ENCODE results near the gene PLPP3. TPM values are rescaled to one million over a fixed set of nuclear protein-coding genes. Genes with fewer than 3 reads are reported as not detected.
A peak's percentile ranks its signal among the peaks of the same experiment; 100 is the strongest.

PLPP3 gene
- total and polyA plus RNA-seq, 2 of the 8 experiments (the other 6 are each of a cell fraction or from before 2014, with no cell fraction given), result 33.2 to 42.0 TPM

GRCh38 chr1:56477164-56478111, 101.9 kb downstream of the PLPP3 start:
- no peaks in the 10 kb centered on the region for H4K20me1 ChIP-seq (replicated peaks in 1 of 2; ENCODE audit: control insufficient read depth in 1 of 2, insufficient read depth in 2 of 2, low read length in 2 of 2)
- POLR2A ChIA-PET (ENCODE audit: partially characterized antibody), result interaction anchor here (0.8 to 3.1 kb wide), 11 partner anchors 9 to 107 kb away, joined by 3 to 11 read pairs (median 4); no protein-coding TSS in a partner anchor
- H4K8ac ChIP-seq (ENCODE audit: extremely low read depth, insufficient read depth, low read length), result peak overlapping the region; percentile 40
- H2BK15ac ChIP-seq (ENCODE audit: low read length), result peak overlapping the region; percentile 92; the same call in 1 of the 2 replicates
- H3K79me2 ChIP-seq (ENCODE audit: control insufficient read depth in 1 of 2, insufficient read depth in 2 of 2, low read length in 2 of 2), result no peaks in the 10 kb centered on the region
- no peak overlapping the region for H3K23ac ChIP-seq (ENCODE audit: insufficient read length)
- peaks cover 3% of the 10 kb centered on the region; the same call in 1 of the 2 replicates for H3K23me2 ChIP-seq (ENCODE audit: low read depth, low read length)
- peak overlapping the region; percentile 69 for H2AFZ ChIP-seq (ENCODE audit: low read length)
- peak overlapping the region; percentile 26; the same call in 1 of the 2 replicates for H2BK5ac ChIP-seq (ENCODE audit: low read depth, low read length)
- FAIRE-seq (no peak), DNase-seq (ENCODE audit: low read depth in 1 of 2, low spot score in 2 of 2) (peak; percentile 54 to 67)
- H3K56ac ChIP-seq (replicated peaks; ENCODE audit: insufficient read length, low read depth, low read length), result no peak overlapping the region
- no peak overlapping the region for H2AK5ac ChIP-seq (ENCODE audit: low read depth, low read length)
- WGBS, 2 experiments (ENCODE audit: extremely low coverage in 1 of 2, insufficient coverage in 1 of 2, insufficient read length in 1 of 2, insufficient replicate concordance in 2 of 2, low coverage in 1 of 2, low lambda C conversion rate in 2 of 2, missing lambda C conversion rate in 1 of 2), result 9% methylated on average over 55 of the region's 62 CpGs; no CpG with 5 or more reads in 1 of the 2 experiments
- H3K27ac ChIP-seq (ENCODE audit: low read depth, low read length), result no peak overlapping the region
- CTCF ChIA-PET (ENCODE audit: partially characterized antibody), result interaction anchor here (0.7 to 3.8 kb wide), 7 partner anchors 13 to 107 kb away, joined by 3 to 19 read pairs (median 4); no protein-coding TSS in a partner anchor
- H4K5ac ChIP-seq (ENCODE audit: insufficient read length, low read depth, low read length), result no peak overlapping the region
- peak overlapping the region; percentile 51 to 74 for H3K4me2 ChIP-seq (ENCODE audit: insufficient read depth in 1 of 2, low read depth in 2 of 2, low read length in 2 of 2)
- H3K36me3 ChIP-seq (ENCODE audit: control insufficient read depth in 2 of 4, insufficient read depth in 4 of 4, low read length in 3 of 4), result no peaks in the 10 kb centered on the region
- no peaks in the 10 kb centered on the region for H3K9me3 ChIP-seq (ENCODE audit: insufficient read depth in 2 of 2, low read depth in 1 of 2, low read length in 1 of 2)
- peak overlapping the region; percentile 78; the same call in 1 of the 2 replicates for H3K18ac ChIP-seq (ENCODE audit: extremely low read depth, low read length)
- H3K4ac ChIP-seq (replicated peaks; ENCODE audit: insufficient read length, low read depth, low read length), result no peak overlapping the region
- H3K4me1 ChIP-seq (replicated peaks in 1 of 4; ENCODE audit: control insufficient read depth in 3 of 4, insufficient read depth in 4 of 4, low read length in 3 of 4), result peaks cover 2 to 6% (median 3%) of the 10 kb centered on the region in 4 experiments
- peak overlapping the region; percentile 64; the same call in 1 of the 2 replicates for H2BK12ac ChIP-seq (ENCODE audit: low read depth, low read length)
- peak overlapping the region in 3 of 4 experiments; percentile 28 to 68 (median 34); a peak in 4 of 7 replicates for H3K9ac ChIP-seq (replicated peaks in 1 of 4; ENCODE audit: extremely low read depth in 1 of 4, low read depth in 3 of 4, low read length in 3 of 4)
- H2BK20ac ChIP-seq (ENCODE audit: low read length), result peak overlapping the region; percentile 1; the same call in 1 of the 2 replicates
- H3K14ac ChIP-seq (ENCODE audit: insufficient read length), result no peak overlapping the region
- peak overlapping the region; percentile 25 for H4K91ac ChIP-seq (replicated peaks; ENCODE audit: insufficient read length, low read length)
- H3K4me3 ChIP-seq (ENCODE audit: extremely low read depth in 1 of 4, insufficient read depth in 2 of 4, low read depth in 3 of 4, low read length in 4 of 4), result peak overlapping the region; percentile 30 to 66 (median 48)
- no peaks in the 10 kb centered on the region for H3K79me1 ChIP-seq (ENCODE audit: low read depth, low read length)
- no peak overlapping the region for H2BK120ac ChIP-seq (replicated peaks; ENCODE audit: low read depth, low read length)
- peaks cover 0 to 4% (median 0%) of the 10 kb centered on the region in 4 experiments; a peak in 2 of 7 replicates for H3K27me3 ChIP-seq (replicated peaks in 1 of 4; ENCODE audit: control insufficient read depth in 3 of 4, extremely low read depth in 1 of 4, insufficient read depth in 3 of 4, low read length in 3 of 4)
- no peak for TF ChIP-seq SRF (IDR thresholded peaks at IDR 0.05; ENCODE audit: low read depth, low read length)
- TF ChIP-seq MAFK (IDR thresholded peaks at IDR 0.05; ENCODE audit: low read depth, low read length), result no peak
- no peak; a peak in 1 of 3 replicates for TF ChIP-seq EP300 (IDR thresholded peaks at IDR 0.05; ENCODE audit: borderline replicate concordance in 1 of 2, low read depth in 2 of 2, low read length in 2 of 2)
- no peak for TF ChIP-seq SP1 (IDR thresholded peaks at IDR 0.05; ENCODE audit: low read depth, low read length)
- no peak for TF ChIP-seq CEBPB (IDR thresholded peaks at IDR 0.05; ENCODE audit: low read depth, low read length)
- TF ChIP-seq PHF8 (conservative IDR thresholded peaks at IDR 0.05; ENCODE audit: low read depth, low read length), result peak; percentile 57
- peak; percentile 40 for TF ChIP-seq KDM4A (IDR thresholded peaks at IDR 0.05; ENCODE audit: low read depth, low read length, severe bottlenecking)
- TF ChIP-seq SIRT6 (IDR thresholded peaks at IDR 0.05; ENCODE audit: low read length), result no peak
- TF ChIP-seq TCF12 (IDR thresholded peaks at IDR 0.05; ENCODE audit: low read depth, low read length), result no peak
- no peak for TF ChIP-seq NRF1 (IDR thresholded peaks at IDR 0.05; ENCODE audit: low read depth, low read length)
- TF ChIP-seq SP4 (IDR thresholded peaks at IDR 0.05; ENCODE audit: low read length), result 0 out of 2 replicates have a peak, but pooled peaks have one; percentile 20

Measured in H1 (cell line).